Germinal center (tissue), 1 donor: ENCODE data around the gene PDE10A.
"Not testable (repeated sequence)": the region's sequence is repeated elsewhere in the genome, so short reads cannot be mapped to it uniquely, and the experiment has no call there.

Source experiments
- DNase-seq: peaks from one replicate; pipeline ENCODE4 v3.0.0; 2012; ENCODE audit warnings: mixed read lengths, low spot score

The PDE10A gene

GRCh38 chr6:165586706-165587105, 76.3 kb downstream of the PDE10A start:
- no peak for DNase-seq

- DNase-seq = no peak
These were observed 78.0 kb downstream of the PDE10A start for GRCh38 chr6:165585060-165585459.

- no peak for DNase-seq
These were observed 78.5 kb downstream of the PDE10A start for GRCh38 chr6:165584541-165584940.

GRCh38 chr6:165581678-165582077, 81.4 kb downstream of the PDE10A start:
- no peak for DNase-seq

- no peak for DNase-seq
These were observed 82.9 kb downstream of the PDE10A start for GRCh38 chr6:165580136-165580535.

- DNase-seq = no peak
These were observed 83.9 kb downstream of the PDE10A start for GRCh38 chr6:165579151-165579550.

- no peak for DNase-seq
These were observed 85.5 kb downstream of the PDE10A start for GRCh38 chr6:165577556-165577955.

- DNase-seq = no peak
These were observed 87.9 kb downstream of the PDE10A start for GRCh38 chr6:165575158-165575549.

- DNase-seq = no peak
These were observed 88.6 kb downstream of the PDE10A start for GRCh38 chr6:165574220-165575157.

- DNase-seq = no peak
These were observed 89.4 kb downstream of the PDE10A start for GRCh38 chr6:165573671-165574070.

- no peak for DNase-seq
These were observed 91.3 kb downstream of the PDE10A start for GRCh38 chr6:165571721-165572132.

GRCh38 chr6:165571068-165571682, 91.9 kb downstream of the PDE10A start:
- DNase-seq = no peak

- DNase-seq = no peak
These were observed 94.7 kb downstream of the PDE10A start for GRCh38 chr6:165568326-165568725.

GRCh38 chr6:165566088-165566828, 96.8 kb downstream of the PDE10A start:
- DNase-seq = no peak

GRCh38 chr6:165562421-165563090, 100.5 kb downstream of the PDE10A start:
- no peak for DNase-seq

GRCh38 chr6:165559632-165560031, 103.4 kb downstream of the PDE10A start:
- no peak for DNase-seq

- not testable (repeated sequence) for DNase-seq
These were observed 104.9 kb downstream of the PDE10A start for GRCh38 chr6:165558097-165558496.

- no peak for DNase-seq
These were observed 105.4 kb downstream of the PDE10A start for GRCh38 chr6:165557674-165558073.

- no peak for DNase-seq
These were observed 106.8 kb downstream of the PDE10A start for GRCh38 chr6:165556116-165556843.

- DNase-seq = not testable (repeated sequence)
These were observed 108.4 kb downstream of the PDE10A start for GRCh38 chr6:165554644-165555043.

GRCh38 chr6:165552248-165552736, 110.7 kb downstream of the PDE10A start:
- no peak for DNase-seq
